GM18907 (cell line): ENCODE measurements around the gene LST1.

Source experiments
- ATAC-seq: cut with Tn5 transposase; IDR thresholded peaks from one replicate; pipeline ENCODE4 v1.9.1; 2021; ENCODE audit warnings: mild to moderate bottlenecking, moderate library complexity; ENCODE audit not compliant: unreplicated experiment

The LST1 gene

DNA sequence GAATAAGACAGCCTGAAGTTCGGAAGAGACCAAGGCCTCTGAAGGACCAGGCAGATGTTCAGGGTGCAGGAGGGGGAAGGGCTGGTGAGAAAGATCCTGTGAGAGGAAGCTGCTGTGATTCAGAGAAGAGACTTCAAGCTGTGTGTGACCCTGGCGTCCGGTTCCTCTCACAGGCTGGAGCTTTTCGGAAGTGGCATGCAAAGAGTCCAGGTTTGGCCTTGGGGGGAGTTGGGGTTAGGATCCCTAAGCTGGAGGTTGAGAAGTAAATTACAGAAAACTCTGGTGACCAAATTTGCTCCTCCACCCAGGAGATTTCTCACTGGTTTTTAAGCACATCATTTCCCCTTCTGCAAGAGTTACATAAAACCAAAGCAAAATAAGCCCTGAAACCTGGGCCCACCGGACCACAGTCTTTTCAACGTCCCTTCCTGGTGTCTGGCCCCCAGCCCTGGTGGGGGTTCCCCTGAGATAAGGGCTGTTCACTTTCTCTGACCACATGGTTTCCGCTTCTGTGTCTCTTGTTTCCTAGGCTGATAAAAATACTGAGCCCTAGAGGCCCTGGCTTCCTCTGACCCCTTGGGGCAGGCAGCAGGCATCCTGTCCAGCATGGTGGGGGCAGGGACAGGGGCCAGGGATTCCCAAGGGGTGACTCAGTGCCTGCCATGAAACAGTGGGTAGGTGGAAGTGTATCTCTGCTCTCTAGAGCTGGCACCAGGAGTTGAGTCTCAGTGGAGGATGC is 25.9 kb upstream of the LST1 start:
- ATAC-seq: peak; percentile 60

DNA sequence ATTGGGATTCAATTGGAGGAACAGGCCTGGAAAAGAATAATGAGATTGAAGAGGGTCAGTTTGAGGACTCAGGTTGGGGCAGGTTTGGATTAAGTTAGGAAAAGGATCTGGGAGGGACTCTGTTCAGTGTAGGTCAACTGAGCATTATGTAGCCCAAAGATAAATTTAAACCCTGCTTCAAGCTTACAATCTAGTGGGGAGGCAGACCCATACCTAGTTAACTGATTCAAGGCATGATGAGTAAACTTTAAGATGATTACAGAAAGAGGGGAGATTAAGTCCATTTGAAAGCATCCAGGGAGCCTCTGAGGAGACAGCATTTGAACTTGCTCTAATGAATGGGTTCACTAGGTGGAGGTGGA is 25.4 kb upstream of the LST1 start:
- no peak for ATAC-seq

DNA sequence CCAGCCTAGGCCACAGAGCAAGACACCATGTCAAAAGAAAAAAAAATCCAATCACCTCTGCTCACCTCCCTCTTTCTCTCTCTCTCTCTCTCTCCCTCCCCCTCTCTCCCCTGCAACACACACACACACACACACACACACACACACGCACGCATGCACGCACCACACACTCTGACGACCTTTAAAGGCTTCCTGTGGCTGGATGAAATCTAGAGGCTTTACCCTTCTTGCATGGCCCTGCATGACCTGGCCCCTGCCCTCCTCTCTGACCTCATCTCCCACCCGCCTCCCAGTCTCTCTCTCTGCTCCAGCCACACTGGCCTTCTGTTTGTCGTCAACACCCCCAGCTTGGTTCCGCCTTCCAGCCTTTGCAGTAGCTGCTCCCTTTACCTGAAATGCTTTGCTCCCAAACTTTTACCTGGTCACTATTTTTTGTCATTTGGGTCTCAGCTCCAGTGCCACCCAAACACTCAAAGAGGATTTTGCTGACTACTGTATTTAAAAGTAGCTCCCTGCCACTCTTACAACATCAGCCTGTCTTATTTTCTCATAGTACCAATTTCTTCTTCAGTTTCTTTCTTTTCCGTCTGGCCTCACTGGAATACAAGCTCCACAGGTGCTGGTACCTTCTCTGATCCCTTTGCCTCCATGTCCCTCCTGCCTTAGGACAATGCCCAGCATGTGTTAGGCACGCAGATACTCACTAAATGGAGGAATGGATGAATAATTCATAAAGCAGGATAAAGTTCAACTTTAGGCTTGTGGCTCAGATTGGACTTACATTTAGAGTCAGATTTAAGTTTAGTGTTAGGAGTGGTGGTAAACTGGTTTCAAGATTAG is 18.3 kb upstream of the LST1 start:
- ATAC-seq: no peak

DNA sequence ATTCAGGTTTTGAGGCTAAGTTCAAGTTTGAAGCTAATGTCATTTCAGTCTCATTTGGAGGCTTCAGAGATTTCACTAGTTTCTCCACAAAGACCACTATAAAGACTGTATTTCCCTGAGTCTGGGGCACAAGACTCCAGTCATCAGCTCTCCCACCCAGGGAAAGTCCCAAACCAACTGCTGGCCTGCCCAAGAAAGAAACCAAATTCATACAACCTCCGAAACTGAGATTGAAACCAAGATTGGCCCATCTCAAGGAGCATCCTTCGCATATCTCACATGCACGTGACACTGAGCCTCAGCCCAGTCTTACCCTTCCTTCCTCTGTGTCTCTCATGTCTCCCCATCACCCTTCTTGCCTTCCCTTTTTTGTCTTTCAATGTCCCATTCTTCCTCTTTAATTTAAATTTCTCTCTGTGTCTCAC is 17.5 kb upstream of the LST1 start:
- ATAC-seq: peak; percentile 70

DNA sequence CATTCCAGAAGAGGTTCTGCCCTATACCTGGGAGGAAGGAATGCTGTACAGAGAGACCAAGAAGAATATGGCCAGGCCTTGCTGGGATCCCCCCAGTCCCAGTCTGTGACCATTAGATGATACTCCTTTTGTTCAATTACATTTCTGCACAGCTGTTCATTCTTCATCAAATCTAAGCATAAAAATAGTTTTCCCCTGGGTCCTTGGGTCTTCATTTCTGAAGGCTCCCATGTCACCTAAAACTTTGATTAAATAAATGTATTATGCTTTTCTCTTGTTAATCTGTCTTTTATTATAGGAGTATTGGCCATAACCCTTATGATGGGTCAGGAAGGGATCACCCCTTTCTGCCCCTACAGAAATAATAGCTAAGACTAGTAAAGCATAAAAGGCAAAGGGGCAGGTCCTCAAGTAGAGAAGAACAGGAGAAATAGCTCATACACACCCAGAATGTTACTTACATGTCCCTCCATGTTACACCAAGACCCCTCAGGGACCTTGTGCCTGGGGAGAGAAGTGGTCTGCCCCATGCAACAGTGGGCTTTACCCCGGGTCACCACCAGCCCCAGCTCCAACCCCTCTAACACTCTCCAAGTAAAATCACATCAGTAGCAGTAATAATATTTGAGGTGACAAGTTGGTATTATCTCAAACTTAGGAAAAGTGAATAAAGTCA is 16.1 kb upstream of the LST1 start:
- ATAC-seq: no peak

DNA sequence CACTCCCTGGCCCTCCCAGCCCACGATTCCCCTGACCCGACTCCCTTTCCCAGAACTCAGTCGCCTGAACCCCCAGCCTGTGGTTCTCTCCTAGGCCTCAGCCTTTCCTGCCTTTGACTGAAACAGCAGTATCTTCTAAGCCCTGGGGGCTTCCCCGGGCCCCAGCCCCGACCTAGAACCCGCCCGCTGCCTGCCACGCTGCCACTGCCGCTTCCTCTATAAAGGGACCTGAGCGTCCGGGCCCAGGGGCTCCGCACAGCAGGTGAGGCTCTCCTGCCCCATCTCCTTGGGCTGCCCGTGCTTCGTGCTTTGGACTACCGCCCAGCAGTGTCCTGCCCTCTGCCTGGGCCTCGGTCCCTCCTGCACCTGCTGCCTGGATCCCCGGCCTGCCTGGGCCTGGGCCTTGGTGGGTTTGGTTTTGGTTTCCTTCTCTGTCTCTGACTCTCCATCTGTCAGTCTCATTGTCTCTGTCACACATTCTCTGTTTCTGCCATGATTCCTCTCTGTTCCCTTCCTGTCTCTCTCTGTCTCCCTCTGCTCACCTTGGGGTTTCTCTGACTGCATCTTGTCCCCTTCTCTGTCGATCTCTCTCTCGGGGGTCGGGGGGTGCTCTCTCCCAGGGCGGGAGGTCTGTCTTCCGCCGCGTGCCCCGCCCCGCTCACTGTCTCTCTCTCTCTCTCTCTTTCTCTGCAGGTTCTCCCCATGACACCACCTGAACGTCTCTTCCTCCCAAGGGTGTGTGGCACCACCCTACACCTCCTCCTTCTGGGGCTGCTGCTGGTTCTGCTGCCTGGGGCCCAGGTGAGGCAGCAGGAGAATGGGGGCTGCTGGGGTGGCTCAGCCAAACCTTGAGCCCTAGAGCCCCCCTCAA is 13.8 kb upstream of the LST1 start, which contains the start of gene LTA:
Gene LTA, plus strand, starts transcription at position 249 of the 871 bp plus-strand sequence. Its CDS starts 454 bp downstream, at position 703.
- peak; percentile 43 for ATAC-seq

DNA sequence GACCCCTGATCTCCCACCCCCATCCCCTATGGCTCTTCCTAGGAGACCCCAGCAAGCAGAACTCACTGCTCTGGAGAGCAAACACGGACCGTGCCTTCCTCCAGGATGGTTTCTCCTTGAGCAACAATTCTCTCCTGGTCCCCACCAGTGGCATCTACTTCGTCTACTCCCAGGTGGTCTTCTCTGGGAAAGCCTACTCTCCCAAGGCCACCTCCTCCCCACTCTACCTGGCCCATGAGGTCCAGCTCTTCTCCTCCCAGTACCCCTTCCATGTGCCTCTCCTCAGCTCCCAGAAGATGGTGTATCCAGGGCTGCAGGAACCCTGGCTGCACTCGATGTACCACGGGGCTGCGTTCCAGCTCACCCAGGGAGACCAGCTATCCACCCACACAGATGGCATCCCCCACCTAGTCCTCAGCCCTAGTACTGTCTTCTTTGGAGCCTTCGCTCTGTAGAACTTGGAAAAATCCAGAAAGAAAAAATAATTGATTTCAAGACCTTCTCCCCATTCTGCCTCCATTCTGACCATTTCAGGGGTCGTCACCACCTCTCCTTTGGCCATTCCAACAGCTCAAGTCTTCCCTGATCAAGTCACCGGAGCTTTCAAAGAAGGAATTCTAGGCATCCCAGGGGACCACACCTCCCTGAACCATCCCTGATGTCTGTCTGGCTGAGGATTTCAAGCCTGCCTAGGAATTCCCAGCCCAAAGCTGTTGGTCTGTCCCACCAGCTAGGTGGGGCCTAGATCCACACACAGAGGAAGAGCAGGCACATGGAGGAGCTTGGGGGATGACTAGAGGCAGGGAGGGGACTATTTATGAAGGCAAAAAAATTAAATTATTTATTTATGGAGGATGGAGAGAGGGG is 12.6 kb upstream of the LST1 start:
- no peak for ATAC-seq

DNA sequence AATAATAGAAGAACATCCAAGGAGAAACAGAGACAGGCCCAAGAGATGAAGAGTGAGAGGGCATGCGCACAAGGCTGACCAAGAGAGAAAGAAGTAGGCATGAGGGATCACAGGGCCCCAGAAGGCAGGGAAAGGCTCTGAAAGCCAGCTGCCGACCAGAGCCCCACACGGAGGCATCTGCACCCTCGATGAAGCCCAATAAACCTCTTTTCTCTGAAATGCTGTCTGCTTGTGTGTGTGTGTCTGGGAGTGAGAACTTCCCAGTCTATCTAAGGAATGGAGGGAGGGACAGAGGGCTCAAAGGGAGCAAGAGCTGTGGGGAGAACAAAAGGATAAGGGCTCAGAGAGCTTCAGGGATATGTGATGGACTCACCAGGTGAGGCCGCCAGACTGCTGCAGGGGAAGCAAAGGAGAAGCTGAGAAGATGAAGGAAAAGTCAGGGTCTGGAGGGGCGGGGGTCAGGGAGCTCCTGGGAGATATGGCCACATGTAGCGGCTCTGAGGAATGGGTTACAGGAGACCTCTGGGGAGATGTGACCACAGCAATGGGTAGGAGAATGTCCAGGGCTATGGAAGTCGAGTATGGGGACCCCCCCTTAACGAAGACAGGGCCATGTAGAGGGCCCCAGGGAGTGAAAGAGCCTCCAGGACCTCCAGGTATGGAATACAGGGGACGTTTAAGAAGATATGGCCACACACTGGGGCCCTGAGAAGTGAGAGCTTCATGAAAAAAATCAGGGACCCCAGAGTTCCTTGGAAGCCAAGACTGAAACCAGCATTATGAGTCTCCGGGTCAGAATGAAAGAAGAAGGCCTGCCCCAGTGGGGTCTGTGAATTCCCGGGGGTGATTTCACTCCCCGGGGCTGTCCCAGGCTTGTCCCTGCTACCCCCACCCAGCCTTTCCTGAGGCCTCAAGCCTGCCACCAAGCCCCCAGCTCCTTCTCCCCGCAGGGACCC is 11.7 kb upstream of the LST1 start:
- no peak for ATAC-seq

DNA sequence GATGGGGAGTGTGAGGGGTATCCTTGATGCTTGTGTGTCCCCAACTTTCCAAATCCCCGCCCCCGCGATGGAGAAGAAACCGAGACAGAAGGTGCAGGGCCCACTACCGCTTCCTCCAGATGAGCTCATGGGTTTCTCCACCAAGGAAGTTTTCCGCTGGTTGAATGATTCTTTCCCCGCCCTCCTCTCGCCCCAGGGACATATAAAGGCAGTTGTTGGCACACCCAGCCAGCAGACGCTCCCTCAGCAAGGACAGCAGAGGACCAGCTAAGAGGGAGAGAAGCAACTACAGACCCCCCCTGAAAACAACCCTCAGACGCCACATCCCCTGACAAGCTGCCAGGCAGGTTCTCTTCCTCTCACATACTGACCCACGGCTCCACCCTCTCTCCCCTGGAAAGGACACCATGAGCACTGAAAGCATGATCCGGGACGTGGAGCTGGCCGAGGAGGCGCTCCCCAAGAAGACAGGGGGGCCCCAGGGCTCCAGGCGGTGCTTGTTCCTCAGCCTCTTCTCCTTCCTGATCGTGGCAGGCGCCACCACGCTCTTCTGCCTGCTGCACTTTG is 10.7 kb upstream of the LST1 start, which contains the start of gene TNF:
Gene TNF, plus strand, starts transcription at position 231 of the 567 bp plus-strand sequence. Its CDS starts 177 bp downstream, at position 408.
- ATAC-seq: no peak

DNA sequence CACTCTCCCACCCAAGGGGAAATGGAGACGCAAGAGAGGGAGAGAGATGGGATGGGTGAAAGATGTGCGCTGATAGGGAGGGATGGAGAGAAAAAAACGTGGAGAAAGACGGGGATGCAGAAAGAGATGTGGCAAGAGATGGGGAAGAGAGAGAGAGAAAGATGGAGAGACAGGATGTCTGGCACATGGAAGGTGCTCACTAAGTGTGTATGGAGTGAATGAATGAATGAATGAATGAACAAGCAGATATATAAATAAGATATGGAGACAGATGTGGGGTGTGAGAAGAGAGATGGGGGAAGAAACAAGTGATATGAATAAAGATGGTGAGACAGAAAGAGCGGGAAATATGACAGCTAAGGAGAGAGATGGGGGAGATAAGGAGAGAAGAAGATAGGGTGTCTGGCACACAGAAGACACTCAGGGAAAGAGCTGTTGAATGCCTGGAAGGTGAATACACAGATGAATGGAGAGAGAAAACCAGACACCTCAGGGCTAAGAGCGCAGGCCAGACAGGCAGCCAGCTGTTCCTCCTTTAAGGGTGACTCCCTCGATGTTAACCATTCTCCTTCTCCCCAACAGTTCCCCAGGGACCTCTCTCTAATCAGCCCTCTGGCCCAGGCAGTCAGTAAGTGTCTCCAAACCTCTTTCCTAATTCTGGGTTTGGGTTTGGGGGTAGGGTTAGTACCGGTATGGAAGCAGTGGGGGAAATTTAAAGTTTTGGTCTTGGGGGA is 10.0 kb upstream of the LST1 start:
- ATAC-seq: no peak

DNA sequence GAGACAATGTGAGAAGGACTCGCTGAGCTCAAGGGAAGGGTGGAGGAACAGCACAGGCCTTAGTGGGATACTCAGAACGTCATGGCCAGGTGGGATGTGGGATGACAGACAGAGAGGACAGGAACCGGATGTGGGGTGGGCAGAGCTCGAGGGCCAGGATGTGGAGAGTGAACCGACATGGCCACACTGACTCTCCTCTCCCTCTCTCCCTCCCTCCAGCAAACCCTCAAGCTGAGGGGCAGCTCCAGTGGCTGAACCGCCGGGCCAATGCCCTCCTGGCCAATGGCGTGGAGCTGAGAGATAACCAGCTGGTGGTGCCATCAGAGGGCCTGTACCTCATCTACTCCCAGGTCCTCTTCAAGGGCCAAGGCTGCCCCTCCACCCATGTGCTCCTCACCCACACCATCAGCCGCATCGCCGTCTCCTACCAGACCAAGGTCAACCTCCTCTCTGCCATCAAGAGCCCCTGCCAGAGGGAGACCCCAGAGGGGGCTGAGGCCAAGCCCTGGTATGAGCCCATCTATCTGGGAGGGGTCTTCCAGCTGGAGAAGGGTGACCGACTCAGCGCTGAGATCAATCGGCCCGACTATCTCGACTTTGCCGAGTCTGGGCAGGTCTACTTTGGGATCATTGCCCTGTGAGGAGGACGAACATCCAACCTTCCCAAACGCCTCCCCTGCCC is 9.0 kb upstream of the LST1 start:
- no peak for ATAC-seq

DNA sequence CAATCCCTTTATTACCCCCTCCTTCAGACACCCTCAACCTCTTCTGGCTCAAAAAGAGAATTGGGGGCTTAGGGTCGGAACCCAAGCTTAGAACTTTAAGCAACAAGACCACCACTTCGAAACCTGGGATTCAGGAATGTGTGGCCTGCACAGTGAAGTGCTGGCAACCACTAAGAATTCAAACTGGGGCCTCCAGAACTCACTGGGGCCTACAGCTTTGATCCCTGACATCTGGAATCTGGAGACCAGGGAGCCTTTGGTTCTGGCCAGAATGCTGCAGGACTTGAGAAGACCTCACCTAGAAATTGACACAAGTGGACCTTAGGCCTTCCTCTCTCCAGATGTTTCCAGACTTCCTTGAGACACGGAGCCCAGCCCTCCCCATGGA is 8.5 kb upstream of the LST1 start:
- no peak for ATAC-seq

DNA sequence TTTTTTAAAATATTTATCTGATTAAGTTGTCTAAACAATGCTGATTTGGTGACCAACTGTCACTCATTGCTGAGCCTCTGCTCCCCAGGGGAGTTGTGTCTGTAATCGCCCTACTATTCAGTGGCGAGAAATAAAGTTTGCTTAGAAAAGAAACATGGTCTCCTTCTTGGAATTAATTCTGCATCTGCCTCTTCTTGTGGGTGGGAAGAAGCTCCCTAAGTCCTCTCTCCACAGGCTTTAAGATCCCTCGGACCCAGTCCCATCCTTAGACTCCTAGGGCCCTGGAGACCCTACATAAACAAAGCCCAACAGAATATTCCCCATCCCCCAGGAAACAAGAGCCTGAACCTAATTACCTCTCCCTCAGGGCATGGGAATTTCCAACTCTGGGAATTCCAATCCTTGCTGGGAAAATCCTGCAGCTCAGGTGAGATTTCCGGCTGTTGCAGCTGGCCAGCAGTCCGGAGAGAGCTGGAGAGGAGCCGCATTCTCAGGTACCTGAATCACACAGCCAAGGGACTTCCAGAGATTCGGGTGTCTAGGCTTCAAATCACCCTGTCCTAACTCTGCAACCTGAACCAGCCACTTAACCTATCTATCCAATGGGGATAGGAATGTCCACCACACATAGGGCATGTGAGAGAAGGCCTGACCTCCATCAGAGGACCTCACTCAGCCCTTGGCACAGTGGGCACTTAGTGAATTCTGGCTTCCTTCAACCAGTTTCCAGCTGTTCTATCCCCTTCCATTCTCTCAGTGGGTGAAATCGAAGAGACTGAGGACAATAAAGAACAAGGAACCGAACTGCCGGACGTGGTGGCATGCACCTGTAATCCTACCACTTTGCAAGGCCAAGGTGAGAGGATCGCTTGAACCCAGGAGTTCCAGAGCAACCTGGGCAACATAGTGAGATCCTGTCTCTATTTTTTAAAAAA is 7.6 kb upstream of the LST1 start:
- ATAC-seq: no peak

DNA sequence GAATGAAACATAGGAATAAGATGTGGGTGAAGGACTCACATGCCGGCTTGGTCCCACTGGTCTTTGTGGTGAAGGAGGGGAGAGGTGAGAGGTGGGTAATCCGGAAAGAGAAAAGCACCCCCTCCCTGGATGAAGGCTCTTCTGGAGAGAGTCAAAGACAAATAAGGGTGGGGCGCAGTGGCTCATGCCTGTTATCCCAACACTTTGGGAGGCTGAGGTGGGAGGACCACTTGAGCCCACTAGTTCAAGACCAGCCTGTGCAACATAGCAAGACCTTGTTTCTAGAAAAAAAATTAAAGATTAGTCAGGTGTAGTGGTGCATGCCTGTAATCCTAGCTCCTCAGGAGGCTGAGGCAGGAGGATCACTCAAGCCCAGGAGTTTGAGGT is 7.0 kb upstream of the LST1 start:
- no peak for ATAC-seq

DNA sequence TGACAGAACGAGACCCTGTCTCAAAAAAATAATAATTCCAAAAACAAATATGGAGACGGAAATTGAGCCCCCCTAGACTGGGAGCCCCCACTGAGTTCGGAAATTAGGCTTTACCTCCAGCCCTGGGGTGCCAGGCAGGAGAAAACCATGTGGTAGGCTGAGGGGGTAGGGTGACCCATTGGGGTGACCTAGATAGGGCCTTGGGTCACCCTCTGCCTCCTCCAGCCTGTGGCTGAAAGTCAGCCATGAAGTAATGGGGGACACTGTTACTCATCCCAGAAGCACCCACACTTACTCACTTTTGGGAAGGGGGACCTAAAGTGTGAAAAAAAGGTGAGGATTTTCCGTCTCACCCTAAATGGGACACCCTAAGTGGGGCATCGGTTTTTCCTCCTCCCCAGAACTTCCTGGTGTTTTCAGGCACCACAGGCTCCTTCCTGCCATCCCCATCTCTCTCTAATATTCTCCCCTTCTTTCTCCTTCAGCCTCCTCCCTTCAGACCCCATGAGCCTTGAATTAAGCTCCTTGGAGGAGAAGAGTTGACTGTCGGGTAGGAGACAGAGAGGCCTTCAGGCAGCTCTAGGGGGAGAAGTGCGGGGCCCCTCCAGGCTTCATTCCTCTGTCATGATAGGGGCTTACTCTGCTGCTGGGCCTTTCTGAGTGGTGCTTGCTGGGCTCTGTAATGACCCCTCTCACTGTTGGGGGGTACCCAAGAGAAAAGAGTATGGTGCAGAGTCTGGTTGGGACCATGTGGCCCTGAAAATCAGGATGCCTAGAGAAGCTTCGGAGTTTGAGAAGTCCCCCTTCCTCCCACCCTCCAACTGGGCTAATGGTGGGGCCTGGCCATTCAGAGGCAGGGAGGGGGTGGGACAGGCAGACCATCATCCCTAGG is 6.3 kb upstream of the LST1 start:
- no peak for ATAC-seq
